Epithelial cell of proximal tubule (primary cell): ENCODE measurements around the gene DCLRE1A. TPM values are rescaled to one million over a fixed set of nuclear protein-coding genes. Genes with fewer than 3 reads are reported as not detected.

Experiments
- DNase-seq: peaks from one replicate; pipeline ENCODE4 v3.0.0-alpha.2; 2011; ENCODE audit warnings: low read depth
- H3K4me3 ChIP-seq: 2 replicates; pipeline ENCODE4 v1.5.1; 2011; ENCODE audit warnings: low read depth, mild to moderate bottlenecking, low read length
- CTCF ChIP-seq: conservative IDR thresholded peaks from 2 replicates; pipeline ENCODE4 v1.5.1; 2012; ENCODE audit warnings: low read depth, mild to moderate bottlenecking, low read length
- total RNA-seq: library from RNA; depleted of rRNA; stranded (reverse); fragments of >200 nt; gene quantifications from 2 replicates; pipeline ENCODE4 v1.2.3, GENCODE V29; 2015

The DCLRE1A gene
- total RNA-seq, 1 donor from 2014 or later, result 7.9 TPM

DNA sequence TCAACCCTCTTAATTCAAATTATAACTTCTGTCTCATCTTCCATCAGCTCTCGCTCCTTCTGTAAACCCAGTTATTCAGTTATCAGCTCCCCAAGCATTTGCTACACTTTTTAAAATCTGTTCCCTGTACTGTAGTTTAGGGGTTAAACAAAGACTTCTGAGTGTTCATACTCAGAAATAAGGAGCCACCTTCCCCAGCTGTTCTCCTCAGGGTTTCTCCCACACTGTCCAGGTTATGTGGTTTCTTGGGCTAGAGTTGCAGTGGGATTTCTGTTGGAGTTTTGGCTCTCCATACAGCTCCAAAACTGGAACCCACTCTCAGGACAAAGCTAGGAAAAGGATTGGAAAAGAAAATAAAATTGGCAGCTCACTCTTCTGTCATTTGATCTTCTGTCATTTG, 21.3 kb upstream of the DCLRE1A start:
- no peak overlapping the region for H3K4me3 ChIP-seq
- no peak for DNase-seq
- TF ChIP-seq CTCF, result no peak

- no peak for DNase-seq
- no peak overlapping the region for H3K4me3 ChIP-seq
- no peak for TF ChIP-seq CTCF
These were observed 18.5 kb upstream of the DCLRE1A start for GRCh38 chr10:113872139-113873030.

DNA sequence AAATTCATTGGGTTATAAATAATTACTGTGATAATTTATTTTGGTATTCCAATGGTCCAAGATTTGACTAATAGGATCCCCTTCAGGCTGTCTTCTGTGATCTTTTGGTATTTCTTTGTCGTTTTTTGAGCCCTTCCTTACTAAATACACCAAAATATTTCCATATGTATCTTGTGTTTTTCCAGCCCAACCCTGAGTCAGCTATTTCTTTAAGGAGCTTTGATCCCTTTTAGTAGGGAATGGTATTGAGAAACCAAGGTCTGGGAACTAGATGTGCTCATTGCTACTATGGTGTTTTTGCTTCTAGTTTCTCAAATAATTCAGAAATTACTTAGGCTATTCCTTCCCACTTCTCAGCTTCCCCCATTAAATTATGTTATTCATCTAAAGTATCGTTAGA, 15.9 kb upstream of the DCLRE1A start:
- DNase-seq, result no peak
- TF ChIP-seq CTCF, result no peak
- H3K4me3 ChIP-seq, result no peak overlapping the region

GRCh38 chr10:113867904-113868303, 14.0 kb upstream of the DCLRE1A start:
- H3K4me3 ChIP-seq, result no peak overlapping the region
- TF ChIP-seq CTCF, result no peak
- no peak for DNase-seq

DNA sequence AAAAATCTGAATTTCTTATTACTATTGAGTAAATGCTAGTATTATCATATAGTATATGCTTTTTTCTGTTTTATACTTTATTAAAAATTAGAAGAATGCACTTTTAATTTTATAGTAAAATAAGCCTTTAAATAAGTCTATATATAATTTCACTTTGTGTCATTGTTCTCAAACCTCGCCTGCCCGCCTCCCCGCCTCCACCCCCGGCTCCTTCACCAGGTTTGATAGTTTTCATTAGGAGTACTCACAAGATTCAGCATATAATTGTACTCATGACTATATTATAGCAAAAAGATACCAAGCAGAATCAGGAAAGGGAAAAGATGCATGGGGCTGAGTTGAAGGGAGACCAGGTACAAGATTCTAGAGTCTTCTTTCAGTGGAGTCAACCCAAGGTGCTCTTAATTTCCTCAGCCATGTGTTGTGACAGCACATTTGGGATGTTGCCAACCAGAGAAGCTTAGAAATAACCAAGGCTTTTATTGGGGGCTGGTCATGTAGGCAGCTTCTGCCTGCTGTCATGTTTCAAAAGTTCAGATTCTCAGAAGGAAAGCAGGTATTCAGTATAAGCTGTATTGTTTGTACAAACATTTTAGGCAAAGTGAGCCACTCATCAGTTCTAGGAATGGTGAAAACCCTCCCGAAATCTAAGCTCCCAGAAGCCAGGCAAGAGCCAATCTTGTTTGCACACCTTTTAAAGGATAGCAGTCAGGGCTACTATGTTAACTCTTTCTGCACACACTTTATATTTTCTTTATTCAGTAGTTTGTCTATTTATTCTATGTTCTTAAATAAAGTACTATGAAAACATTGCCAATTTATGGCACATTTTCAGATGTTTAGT, 12.9 kb upstream of the DCLRE1A start:
- H3K4me3 ChIP-seq, result no peak overlapping the region
- TF ChIP-seq CTCF, result no peak
- no peak for DNase-seq

DNA sequence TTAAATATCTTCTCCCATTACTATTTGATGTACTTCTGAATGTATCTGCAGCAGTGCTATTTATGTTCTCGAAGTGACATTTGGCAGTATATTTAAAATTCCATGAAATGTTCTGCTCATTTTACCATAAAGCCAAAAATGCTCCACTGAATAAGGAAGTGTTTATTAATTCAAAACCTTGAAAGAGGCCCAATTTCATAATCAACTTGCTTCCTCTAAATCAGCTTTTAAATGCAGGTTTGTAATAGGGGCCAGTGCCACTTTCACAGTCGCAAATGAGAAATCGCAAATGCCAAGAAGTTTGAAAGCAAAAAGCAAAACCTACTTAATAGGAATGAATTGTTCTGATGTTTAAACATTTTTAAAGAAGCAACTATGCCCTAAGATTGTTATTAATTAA, 12.0 kb upstream of the DCLRE1A start:
- no peak overlapping the region for H3K4me3 ChIP-seq
- no peak for TF ChIP-seq CTCF
- no peak for DNase-seq
